ENCODE results near the gene ACAT2. TPM values are rescaled to one million over a fixed set of nuclear protein-coding genes. Genes with fewer than 3 reads are reported as not detected.
A peak's percentile ranks its signal among the peaks of the same experiment; 100 is the strongest.

Gene ACAT2
- total RNA-seq, 4 donors from 2014 or later, result 0.59 to 4.6 (median 2.4) TPM

GRCh38 chr6:159788276-159788675, 26.4 kb downstream of the ACAT2 start:
- in situ Hi-C loops (cut with MboI; ENCODE audit: low sequenced_read_pairs in 4 of 4) (no loop called here), intact Hi-C loops (cut with DNase I; ENCODE audit: low total_unique reads) (loop anchor here (5.0 to 10.0 kb wide), 2 partner anchors 184 to 277 kb away; no protein-coding TSS in a partner anchor)
- Histone ChIP-seq H3K27me3 (no peaks in the 10 kb centered on the region), H3K36me3 (peaks cover 0 to 52% of the 10 kb centered on the region in 2 donors), H3K4me3 (peak overlapping the region; percentile 94 to 99 (median 94)), H3K9me3 (no peaks in the 10 kb centered on the region), H3K4me1 (peaks cover 38 to 41% of the 10 kb centered on the region in 2 donors), H3K27ac (peak overlapping the region; percentile 94 to 100 (median 96))
- ATAC-seq, result no peak
- no peak for DNase-seq
- TF ChIP-seq CTCF (IDR thresholded peaks at IDR 0.05 in 4 of 5, conservative IDR thresholded peaks at IDR 0.05 in 1 of 5) (no peak), POLR2A (IDR thresholded peaks at IDR 0.05) (no peak)

- ATAC-seq (peak in 1 of 2 donors; percentile 15), DNase-seq (peak; percentile 30 to 54)
- Histone ChIP-seq H3K27me3 (no peaks in the 10 kb centered on the region), H3K36me3 (peaks cover 0 to 52% of the 10 kb centered on the region in 2 donors), H3K9me3 (no peaks in the 10 kb centered on the region), H3K27ac (peak overlapping the region; percentile 94 to 100 (median 96)), H3K4me1 (peaks cover 38 to 41% of the 10 kb centered on the region in 2 donors), H3K4me3 (peak overlapping the region; percentile 94 to 99 (median 94))
- intact Hi-C loops (cut with DNase I; ENCODE audit: low total_unique reads) (loop anchor here (1.0 to 10.0 kb wide), 5 partner anchors 27 to 276 kb away; partner anchors contain the start of genes ACAT2, SOD2 and WTAP), in situ Hi-C loops (cut with MboI; ENCODE audit: low sequenced_read_pairs in 4 of 4) (no loop called here)
- TF ChIP-seq CTCF (IDR thresholded peaks at IDR 0.05 in 4 of 5, conservative IDR thresholded peaks at IDR 0.05 in 1 of 5) (no peak), POLR2A (IDR thresholded peaks at IDR 0.05) (no peak)
Observed at GRCh38 chr6:159788753-159789376, 27.0 kb downstream of the ACAT2 start.

GRCh38 chr6:159789377-159790148, 27.7 kb downstream of the ACAT2 start, which contains the start of gene TCP1:
TCP1 (minus strand) TSS chr6:159789602; CDS start chr6:159789468, 134 bp downstream.
- peak; percentile 100 for DNase-seq
- TF ChIP-seq POLR2A (IDR thresholded peaks at IDR 0.05) (peak; percentile 95 to 99), CTCF (IDR thresholded peaks at IDR 0.05 in 4 of 5, conservative IDR thresholded peaks at IDR 0.05 in 1 of 5) (no peak)
- in situ Hi-C loops (cut with MboI; ENCODE audit: low sequenced_read_pairs in 4 of 4) (loop anchor here in 2 of 4 donors (5.0 to 10.0 kb wide), 2 partner anchors 62 to 95 kb away; partner anchors contain the start of genes SOD2 (in 1 of the 2) and WTAP (in 1 of the 2)), intact Hi-C loops (cut with DNase I; ENCODE audit: low total_unique reads) (loop anchor here (1.0 to 10.0 kb wide), 5 partner anchors 27 to 275 kb away; partner anchors contain the start of genes ACAT2, SOD2 and WTAP)
- H3K4me3 ChIP-seq, result peak within 1 kb of the TSS; percentile 94 to 99 (median 94)
- peak; percentile 90 to 94 for ATAC-seq
- H3K36me3 ChIP-seq, result peaks cover 0 to 52% of the 10 kb centered on the region in 2 donors
- H3K4me1 ChIP-seq, result peaks cover 38 to 41% of the 10 kb centered on the region in 2 donors
- H3K9me3 ChIP-seq, result no peaks in the 10 kb centered on the region
- no peaks in the 10 kb centered on the region for H3K27me3 ChIP-seq
- peak within 1 kb of the TSS; percentile 94 to 100 (median 96) for H3K27ac ChIP-seq

GRCh38 chr6:159790149-159790955, 28.5 kb downstream of the ACAT2 start, which contains the start of gene MRPL18:
MRPL18 (plus strand) TSS chr6:159790467; CDS start chr6:159790588, 121 bp downstream.
- intact Hi-C loops (cut with DNase I; ENCODE audit: low total_unique reads), result no loop called here
- in situ Hi-C loops (cut with MboI; ENCODE audit: low sequenced_read_pairs in 4 of 4), result loop anchor here in 2 of 4 donors (5.0 to 10.0 kb wide), 2 partner anchors 63 to 96 kb away; partner anchors contain the start of genes SOD2 (in 1 of the 2) and WTAP (in 1 of the 2)

More at GRCh38 chr6:159790149-159790955, 28.5 kb downstream of the ACAT2 start, which contains the start of gene MRPL18:
- DNase-seq, result peak; percentile 95 to 96
- no peaks in the 10 kb centered on the region for H3K9me3 ChIP-seq
- H3K27ac ChIP-seq, result peak within 1 kb of the TSS; percentile 94 to 100 (median 96)
- H3K4me3 ChIP-seq, result peak within 1 kb of the TSS; percentile 94 to 99 (median 94)
- H3K36me3 ChIP-seq, result peaks cover 0 to 45% of the 10 kb centered on the region in 2 donors
- peak; percentile 87 for ATAC-seq
- H3K27me3 ChIP-seq, result no peaks in the 10 kb centered on the region
- H3K4me1 ChIP-seq, result peaks cover 38 to 41% of the 10 kb centered on the region in 2 donors
- peak; percentile 29 to 60 for TF ChIP-seq POLR2A (IDR thresholded peaks at IDR 0.05)
- no peak for TF ChIP-seq CTCF (IDR thresholded peaks at IDR 0.05 in 4 of 5, conservative IDR thresholded peaks at IDR 0.05 in 1 of 5)
